Measurements from ENCODE around the gene MAPK8IP1. TPM values are rescaled to one million over a fixed set of nuclear protein-coding genes. Genes with fewer than 3 reads are reported as not detected.

MAPK8IP1 gene
- total RNA-seq, 1 experiment from 2014 or later = 14.2 TPM

GRCh38 chr11:45939836-45940235, 54.4 kb downstream of the MAPK8IP1 start:
- H3K4me3 ChIP-seq = no peak overlapping the region
- H3K4me1 ChIP-seq = no peaks in the 10 kb centered on the region
- DNase-seq = no peak
- no peaks in the 10 kb centered on the region; the same call in 1 of the 2 replicates for H3K36me3 ChIP-seq
- no peak overlapping the region for H3K27ac ChIP-seq
- no peaks in the 10 kb centered on the region for H3K27me3 ChIP-seq
- no peaks in the 10 kb centered on the region for H3K9me3 ChIP-seq (replicated peaks)

GRCh38 chr11:45941285-45941684, 55.8 kb downstream of the MAPK8IP1 start:
- no peaks in the 10 kb centered on the region for H3K27me3 ChIP-seq
- H3K4me1 ChIP-seq = no peaks in the 10 kb centered on the region
- H3K9me3 ChIP-seq (replicated peaks) = no peaks in the 10 kb centered on the region
- no peak for DNase-seq
- no peak overlapping the region for H3K27ac ChIP-seq
- H3K36me3 ChIP-seq = no peaks in the 10 kb centered on the region
- no peak overlapping the region for H3K4me3 ChIP-seq

- Histone ChIP-seq H3K4me3 (no peak overlapping the region), H3K27ac (no peak overlapping the region), H3K9me3 (replicated peaks) (no peaks in the 10 kb centered on the region), H3K36me3 (no peaks in the 10 kb centered on the region), H3K4me1 (no peaks in the 10 kb centered on the region), H3K27me3 (no peaks in the 10 kb centered on the region)
- no peak for DNase-seq
Observed at GRCh38 chr11:45942381-45942780, 56.9 kb downstream of the MAPK8IP1 start.

GRCh38 chr11:45945397-45945999, 60.0 kb downstream of the MAPK8IP1 start:
- Histone ChIP-seq H3K4me3 (no peak overlapping the region), H3K4me1 (no peaks in the 10 kb centered on the region), H3K9me3 (replicated peaks) (no peaks in the 10 kb centered on the region), H3K27ac (no peak overlapping the region), H3K27me3 (no peaks in the 10 kb centered on the region), H3K36me3 (no peaks in the 10 kb centered on the region)
- no peak for DNase-seq

GRCh38 chr11:45947885-45948284, 62.4 kb downstream of the MAPK8IP1 start:
- H3K4me3 ChIP-seq = no peak overlapping the region
- H3K9me3 ChIP-seq (replicated peaks) = no peaks in the 10 kb centered on the region
- no peaks in the 10 kb centered on the region for H3K36me3 ChIP-seq
- no peaks in the 10 kb centered on the region for H3K27me3 ChIP-seq
- no peak overlapping the region for H3K27ac ChIP-seq
- no peaks in the 10 kb centered on the region for H3K4me1 ChIP-seq
- no peak for DNase-seq

- Histone ChIP-seq H3K27ac (no peak overlapping the region), H3K36me3 (no peaks in the 10 kb centered on the region), H3K4me1 (no peaks in the 10 kb centered on the region), H3K27me3 (no peaks in the 10 kb centered on the region), H3K4me3 (no peak overlapping the region), H3K9me3 (replicated peaks) (no peaks in the 10 kb centered on the region)
- no peak for DNase-seq
Observed at GRCh38 chr11:45948356-45948755, 62.9 kb downstream of the MAPK8IP1 start.

- Histone ChIP-seq H3K4me3 (no peak overlapping the region), H3K27ac (no peak overlapping the region), H3K4me1 (no peaks in the 10 kb centered on the region), H3K36me3 (no peaks in the 10 kb centered on the region), H3K27me3 (no peaks in the 10 kb centered on the region), H3K9me3 (replicated peaks) (no peaks in the 10 kb centered on the region)
- DNase-seq = no peak
Observed at GRCh38 chr11:45949992-45950407, 64.5 kb downstream of the MAPK8IP1 start.

Other genes with a start within 250 kb of the MAPK8IP1 start
- not detected in 2 replicates for gene CHST1, start 220.0 kb upstream of the MAPK8IP1 start, total RNA-seq (2014; rRNA removed; shearing (Covaris generic))
- gene SLC35C1, start 80.5 kb upstream of the MAPK8IP1 start, total RNA-seq (2014; rRNA removed; shearing (Covaris generic)) = 2.5 and 3.3 TPM in 2 replicates
- 9.6 and 10.3 TPM in 2 replicates for gene CRY2, start 38.2 kb upstream of the MAPK8IP1 start, total RNA-seq (2014; rRNA removed; shearing (Covaris generic))
- 1.8 and 2.1 TPM in 2 replicates for gene FREY1, start 21.6 kb downstream of the MAPK8IP1 start, total RNA-seq (2014; rRNA removed; shearing (Covaris generic))
- gene PEX16, start 32.2 kb downstream of the MAPK8IP1 start, total RNA-seq (2014; rRNA removed; shearing (Covaris generic)) = 10.7 and 11.0 TPM in 2 replicates
- 0.06 TPM in 1 of 2 replicates, not detected in the other for gene LARGE2, start 37.0 kb downstream of the MAPK8IP1 start, total RNA-seq (2014; rRNA removed; shearing (Covaris generic))
- 12.8 and 17.3 TPM in 2 replicates for gene PHF21A, start 235.8 kb downstream of the MAPK8IP1 start, total RNA-seq (2014; rRNA removed; shearing (Covaris generic))